OCI-LY7 (cell line): Measurements from ENCODE around the gene EXOC6B. TPM values are rescaled to one million over a fixed set of nuclear protein-coding genes. Genes with fewer than 3 reads are reported as not detected.

Source experiments
- BruUV-seq: library from RNA; stranded (reverse); fragments of 400-500 nt; replicated peaks from 2 replicates; lab custom pipeline; 2021; lab: Mats Ljungman, UMichigan
- CTCF ChIA-PET: fragments of 300-600 bp; sonication (Branson Sonifier 250); formaldehyde crosslinking; loops from one replicate; lab custom pipeline; 2022; ENCODE audit warnings: antibody characterized with exemption; ENCODE audit not compliant: unreplicated experiment; lab: Charles Lee
- POLR2A ChIA-PET: fragments of 300-600 bp; sonication (Branson Sonifier 250); formaldehyde crosslinking; loops from one replicate; lab custom pipeline; 2022; ENCODE audit warnings: antibody characterized with exemption; lab: Charles Lee
- DNase-seq: peaks from one replicate; pipeline ENCODE4 v3.0.0-alpha.2; 2015; ENCODE audit warnings: low spot score
- H2AFZ ChIP-seq: fragments of 200-600 bp; sonication (generic), shearing (Covaris generic); 2 replicates; pipeline ENCODE4 v1.6.1; 2014; ENCODE audit warnings: mild to moderate bottlenecking, antibody characterized with exemption, low read length, moderate library complexity
- H3K27ac ChIP-seq: fragments of 200-600 bp; sonication (generic); 2 replicates; pipeline ENCODE4 v1.5.1; 2014; ENCODE audit warnings: mixed run types, low read depth, mild to moderate bottlenecking, moderate library complexity, low read length, inconsistent platforms; ENCODE audit not compliant: poor library complexity, severe bottlenecking
- H3K36me3 ChIP-seq: fragments of 200-600 bp; sonication (generic); 2 replicates; pipeline ENCODE4 v1.6.1; 2014; ENCODE audit warnings: mild to moderate bottlenecking, antibody characterized with exemption, low read length, moderate library complexity, mixed read lengths; ENCODE audit not compliant: insufficient read depth
- H3K4me1 ChIP-seq: fragments of 200-600 bp; sonication (generic); 2 replicates; pipeline ENCODE4 v1.5.1; 2014; ENCODE audit warnings: mild to moderate bottlenecking, low read length; ENCODE audit not compliant: insufficient read depth, poor library complexity, severe bottlenecking
- H3K4me2 ChIP-seq: fragments of 200-600 bp; sonication (generic); 2 replicates; pipeline ENCODE4 v1.6.1; 2014; ENCODE audit warnings: mild to moderate bottlenecking, low read length
- H3K4me3 ChIP-seq: fragments of 200-600 bp; sonication (generic); 2 replicates; pipeline ENCODE4 v1.5.1; 2014; ENCODE audit warnings: mild to moderate bottlenecking, low read depth, low read length; ENCODE audit not compliant: poor library complexity, severe bottlenecking
- H3K79me2 ChIP-seq: fragments of 200-600 bp; sonication (generic); 2 replicates; pipeline ENCODE4 v1.6.1; 2016; ENCODE audit warnings: low read depth, mild to moderate bottlenecking, low read length, moderate library complexity, mixed read lengths; ENCODE audit not compliant: insufficient read depth
- H3K9me2 ChIP-seq: fragments of 200-600 bp; sonication (generic); 2 replicates; pipeline ENCODE4 v1.6.1; 2016; ENCODE audit warnings: mild to moderate bottlenecking, low read length, mixed read lengths; ENCODE audit not compliant: insufficient read depth
- H3K9me3 ChIP-seq: fragments of 200-600 bp; sonication (generic); 2 replicates; pipeline ENCODE4 v1.6.1; 2014; ENCODE audit warnings: mild to moderate bottlenecking, mixed run types, low read length, mixed read lengths
- H4K20me1 ChIP-seq: fragments of 200-600 bp; sonication (generic); 2 replicates; pipeline ENCODE4 v1.6.1; 2014; ENCODE audit warnings: mild to moderate bottlenecking, antibody characterized with exemption, low read length, moderate library complexity, mixed read lengths; ENCODE audit not compliant: insufficient read depth
- EZH2phosphoT487 ChIP-seq: fragments of 200-600 bp; sonication (generic); IDR thresholded peaks from 2 replicates; pipeline ENCODE4 v1.6.1; 2018; ENCODE audit warnings: low read depth, borderline replicate concordance, mild to moderate bottlenecking, mixed run types, antibody characterized with exemption, low read length, moderate library complexity, mixed read lengths
- intact Hi-C: fragments of 100-400 bp; cut with micrococcal nuclease; formaldehyde crosslinking; loops from one replicate; pipeline ENCODE4 v1.10.0; 2022; ENCODE audit not compliant: unreplicated experiment
- total RNA-seq, 2 experiments: library from RNA; depleted of rRNA in 1 of 2; stranded (reverse); fragments of >200 nt in 1 of 2; shearing (Covaris generic) in 1 of 2; gene quantifications; 2 replicates each; pipeline ENCODE4 v1.2.3, GENCODE V29; 2014 to 2022
- TF ChIP-seq, protein P1 (sequence below): fragments of 200-600 bp; sonication (generic); conservative IDR thresholded peaks from 2 replicates; pipeline ENCODE4 v1.5.1; 2014; ENCODE audit warnings: mild to moderate bottlenecking, antibody characterized with exemption, low read length, moderate library complexity, mixed read lengths

EXOC6B gene
- total RNA-seq, 2 experiments from 2014 or later: 5.1 TPM; not detected in 1

DNA sequence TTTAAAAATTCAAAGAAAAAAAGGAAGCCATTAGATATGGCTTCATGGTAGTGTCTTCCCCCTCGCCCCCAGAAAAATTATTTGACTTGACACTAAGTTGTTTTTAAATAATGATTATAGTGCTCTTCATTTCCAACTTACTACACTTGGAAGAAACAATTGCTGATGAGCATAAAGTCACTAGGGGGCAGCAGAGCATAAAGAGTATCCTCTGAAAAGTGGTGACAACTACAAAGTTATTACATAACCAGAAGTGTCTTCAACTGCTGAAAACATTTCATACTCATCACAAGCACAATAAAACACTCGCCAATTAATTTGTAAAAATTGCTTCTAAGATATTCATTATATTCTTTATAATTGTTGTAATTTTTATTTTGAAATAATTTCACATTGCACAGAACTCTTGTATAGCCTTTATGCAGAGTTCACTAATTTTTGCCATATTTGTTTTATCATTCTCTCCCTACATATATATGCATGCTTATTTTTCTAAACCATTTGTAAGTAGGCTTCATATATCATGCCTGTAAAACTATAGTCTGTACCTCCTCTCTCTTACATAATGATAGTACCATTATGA lies 54.9 kb downstream of the EXOC6B start:
- no TSS peak for BruUV-seq
- Histone ChIP-seq H3K27ac (no peak overlapping the region), H4K20me1 (no peaks in the 10 kb centered on the region), H3K36me3 (no peaks in the 10 kb centered on the region), H3K9me2 (no peaks in the 10 kb centered on the region), H3K79me2 (no peaks in the 10 kb centered on the region), H3K4me3 (no peak overlapping the region), H2AFZ (no peak overlapping the region), H3K4me1 (no peaks in the 10 kb centered on the region), H3K9me3 (no peaks in the 10 kb centered on the region), H3K4me2 (no peak overlapping the region)
- ChIA-PET CTCF (no interaction called here), POLR2A (no interaction called here)
- TF ChIP-seq EZH2phosphoT487: no peak
- TF ChIP-seq, protein P1, sequence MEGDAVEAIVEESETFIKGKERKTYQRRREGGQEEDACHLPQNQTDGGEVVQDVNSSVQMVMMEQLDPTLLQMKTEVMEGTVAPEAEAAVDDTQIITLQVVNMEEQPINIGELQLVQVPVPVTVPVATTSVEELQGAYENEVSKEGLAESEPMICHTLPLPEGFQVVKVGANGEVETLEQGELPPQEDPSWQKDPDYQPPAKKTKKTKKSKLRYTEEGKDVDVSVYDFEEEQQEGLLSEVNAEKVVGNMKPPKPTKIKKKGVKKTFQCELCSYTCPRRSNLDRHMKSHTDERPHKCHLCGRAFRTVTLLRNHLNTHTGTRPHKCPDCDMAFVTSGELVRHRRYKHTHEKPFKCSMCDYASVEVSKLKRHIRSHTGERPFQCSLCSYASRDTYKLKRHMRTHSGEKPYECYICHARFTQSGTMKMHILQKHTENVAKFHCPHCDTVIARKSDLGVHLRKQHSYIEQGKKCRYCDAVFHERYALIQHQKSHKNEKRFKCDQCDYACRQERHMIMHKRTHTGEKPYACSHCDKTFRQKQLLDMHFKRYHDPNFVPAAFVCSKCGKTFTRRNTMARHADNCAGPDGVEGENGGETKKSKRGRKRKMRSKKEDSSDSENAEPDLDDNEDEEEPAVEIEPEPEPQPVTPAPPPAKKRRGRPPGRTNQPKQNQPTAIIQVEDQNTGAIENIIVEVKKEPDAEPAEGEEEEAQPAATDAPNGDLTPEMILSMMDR: peak; percentile 94
- peak; percentile 61 for DNase-seq
- intact Hi-C loops: loop anchor here (1.0 to 2.0 kb wide), 2 partner anchors 88 to 406 kb away; no protein-coding TSS in a partner anchor

- Histone ChIP-seq H2AFZ (no peak overlapping the region), H3K4me1 (no peaks in the 10 kb centered on the region), H3K9me3 (peaks cover 17% of the 10 kb centered on the region), H3K4me2 (no peak overlapping the region), H3K9me2 (no peaks in the 10 kb centered on the region), H3K27ac (no peak overlapping the region), H3K4me3 (no peak overlapping the region), H4K20me1 (no peaks in the 10 kb centered on the region), H3K36me3 (no peaks in the 10 kb centered on the region), H3K79me2 (no peaks in the 10 kb centered on the region)
- ChIA-PET CTCF (no interaction called here), POLR2A (no interaction called here)
- no TSS peak for BruUV-seq
- TF ChIP-seq EZH2phosphoT487: no peak
- TF ChIP-seq, protein P1: no peak
- no peak for DNase-seq
- intact Hi-C loops: no loop called here
These were observed 59.7 kb downstream of the EXOC6B start for GRCh38 chr2:72765997-72766609.

DNA sequence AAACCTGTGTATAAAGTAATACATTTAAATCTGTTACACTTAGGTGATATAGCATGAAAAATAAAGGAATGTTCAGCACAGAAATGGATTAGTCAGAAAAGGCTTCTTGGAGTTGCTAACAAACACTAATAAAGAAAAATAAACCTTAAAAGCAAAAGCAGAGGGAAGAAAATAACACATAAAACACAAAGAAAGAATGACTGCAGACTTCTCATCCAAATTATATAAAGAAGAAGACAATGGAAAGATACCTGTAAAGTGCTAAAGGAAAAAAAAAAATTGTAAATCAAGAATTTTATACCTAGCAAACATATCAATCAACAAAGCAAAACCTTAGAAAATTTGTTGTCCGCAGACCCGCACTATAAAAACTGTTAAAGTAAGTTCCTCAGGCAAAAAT lies 63.6 kb downstream of the EXOC6B start:
- DNase-seq: no peak
- Histone ChIP-seq H3K4me3 (no peak overlapping the region), H3K9me2 (no peaks in the 10 kb centered on the region), H3K9me3 (peaks cover 17% of the 10 kb centered on the region), H2AFZ (no peak overlapping the region), H3K36me3 (no peaks in the 10 kb centered on the region), H3K79me2 (no peaks in the 10 kb centered on the region), H3K4me1 (no peaks in the 10 kb centered on the region), H3K27ac (no peak overlapping the region), H3K4me2 (no peak overlapping the region), H4K20me1 (no peaks in the 10 kb centered on the region)
- CTCF ChIA-PET: no interaction called here
- no TSS peak for BruUV-seq
- POLR2A ChIA-PET: no interaction called here
- intact Hi-C loops: no loop called here
- TF ChIP-seq, protein P1: no peak
- TF ChIP-seq EZH2phosphoT487: no peak
